Endothelial cell (in vitro differentiated cells): Measurements from ENCODE around the gene ARL6IP4. TPM values are rescaled to one million over a fixed set of nuclear protein-coding genes. Genes with fewer than 3 reads are reported as not detected.
A peak's percentile ranks its signal among the peaks of the same experiment; 100 is the strongest.

ENCODE experiments used
- DNase-seq: peaks from one replicate; pipeline ENCODE4 v3.0.0; 2021; ENCODE audit warnings: low spot score
- H3K27ac Mint-ChIP-seq: one replicate; pipeline ENCODE4 v1.8.0; 2021; ENCODE audit warnings: mixed read lengths, inconsistent platforms; ENCODE audit not compliant: unreplicated experiment
- H3K27me3 Mint-ChIP-seq: one replicate; pipeline ENCODE4 v1.8.0; 2021; ENCODE audit warnings: mild to moderate bottlenecking, moderate library complexity, mixed read lengths, inconsistent platforms; ENCODE audit not compliant: unreplicated experiment
- H3K36me3 Mint-ChIP-seq: one replicate; pipeline ENCODE4 v1.8.0; 2021; ENCODE audit warnings: mild to moderate bottlenecking, low read depth, mixed read lengths, inconsistent platforms; ENCODE audit not compliant: unreplicated experiment
- H3K4me1 Mint-ChIP-seq: one replicate; pipeline ENCODE4 v1.8.0; 2021; ENCODE audit warnings: mild to moderate bottlenecking, mixed read lengths, inconsistent platforms; ENCODE audit not compliant: unreplicated experiment
- H3K4me3 Mint-ChIP-seq: one replicate; pipeline ENCODE4 v1.8.0; 2021; ENCODE audit warnings: mild to moderate bottlenecking, mixed read lengths, inconsistent platforms; ENCODE audit not compliant: unreplicated experiment
- H3K9me3 Mint-ChIP-seq: one replicate; pipeline ENCODE4 v1.8.0; 2021; ENCODE audit warnings: mixed read lengths, inconsistent platforms; ENCODE audit not compliant: unreplicated experiment
- total RNA-seq: library from RNA; stranded (reverse); fragmentation: NEBNext Ultra II Directional; extraction: Animal tissue kit (Norgen Biotek cat#: 25700); gene quantifications from one replicate; pipeline ENCODE4 v1.2.1, GENCODE V29; 2021; ENCODE audit not compliant: unreplicated experiment
- TF ChIP-seq, protein P1 (sequence below): fragments of 200-600 bp; sonication (generic); IDR thresholded peaks from one replicate; pipeline ENCODE4 v1.5.0; 2021; ENCODE audit warnings: antibody characterized with exemption; ENCODE audit not compliant: unreplicated experiment

The ARL6IP4 gene
- total RNA-seq, 1 donor from 2014 or later: 151 TPM

DNA sequence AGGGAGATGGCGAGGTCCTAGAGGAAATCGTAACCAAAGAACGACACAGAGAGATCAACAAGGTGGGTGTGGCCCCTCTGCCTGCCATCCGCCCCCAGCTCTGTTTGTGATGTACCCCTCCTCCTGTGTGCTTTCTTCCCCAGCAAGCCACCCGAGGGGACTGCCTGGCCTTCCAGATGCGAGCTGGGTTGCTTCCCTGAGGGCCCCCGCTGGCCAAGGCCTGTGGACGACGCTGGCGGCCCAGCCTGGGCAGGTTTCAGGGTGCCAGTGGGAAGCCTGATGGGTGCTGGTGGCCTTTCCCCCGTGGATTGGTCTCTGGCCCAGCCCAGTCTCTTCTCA, 2.0 kb downstream of the ARL6IP4 start:
- H3K27ac Mint-ChIP-seq: no peak overlapping the region
- peaks cover 27% of the 10 kb centered on the region for H3K4me1 Mint-ChIP-seq
- peaks cover 9% of the 10 kb centered on the region for H3K36me3 Mint-ChIP-seq
- peaks cover 5% of the 10 kb centered on the region for H3K27me3 Mint-ChIP-seq
- no peaks in the 10 kb centered on the region for H3K9me3 Mint-ChIP-seq
- no peak for DNase-seq
- peak overlapping the region; percentile 92 for H3K4me3 Mint-ChIP-seq
- TF ChIP-seq, protein P1, sequence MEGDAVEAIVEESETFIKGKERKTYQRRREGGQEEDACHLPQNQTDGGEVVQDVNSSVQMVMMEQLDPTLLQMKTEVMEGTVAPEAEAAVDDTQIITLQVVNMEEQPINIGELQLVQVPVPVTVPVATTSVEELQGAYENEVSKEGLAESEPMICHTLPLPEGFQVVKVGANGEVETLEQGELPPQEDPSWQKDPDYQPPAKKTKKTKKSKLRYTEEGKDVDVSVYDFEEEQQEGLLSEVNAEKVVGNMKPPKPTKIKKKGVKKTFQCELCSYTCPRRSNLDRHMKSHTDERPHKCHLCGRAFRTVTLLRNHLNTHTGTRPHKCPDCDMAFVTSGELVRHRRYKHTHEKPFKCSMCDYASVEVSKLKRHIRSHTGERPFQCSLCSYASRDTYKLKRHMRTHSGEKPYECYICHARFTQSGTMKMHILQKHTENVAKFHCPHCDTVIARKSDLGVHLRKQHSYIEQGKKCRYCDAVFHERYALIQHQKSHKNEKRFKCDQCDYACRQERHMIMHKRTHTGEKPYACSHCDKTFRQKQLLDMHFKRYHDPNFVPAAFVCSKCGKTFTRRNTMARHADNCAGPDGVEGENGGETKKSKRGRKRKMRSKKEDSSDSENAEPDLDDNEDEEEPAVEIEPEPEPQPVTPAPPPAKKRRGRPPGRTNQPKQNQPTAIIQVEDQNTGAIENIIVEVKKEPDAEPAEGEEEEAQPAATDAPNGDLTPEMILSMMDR: no peak

DNA sequence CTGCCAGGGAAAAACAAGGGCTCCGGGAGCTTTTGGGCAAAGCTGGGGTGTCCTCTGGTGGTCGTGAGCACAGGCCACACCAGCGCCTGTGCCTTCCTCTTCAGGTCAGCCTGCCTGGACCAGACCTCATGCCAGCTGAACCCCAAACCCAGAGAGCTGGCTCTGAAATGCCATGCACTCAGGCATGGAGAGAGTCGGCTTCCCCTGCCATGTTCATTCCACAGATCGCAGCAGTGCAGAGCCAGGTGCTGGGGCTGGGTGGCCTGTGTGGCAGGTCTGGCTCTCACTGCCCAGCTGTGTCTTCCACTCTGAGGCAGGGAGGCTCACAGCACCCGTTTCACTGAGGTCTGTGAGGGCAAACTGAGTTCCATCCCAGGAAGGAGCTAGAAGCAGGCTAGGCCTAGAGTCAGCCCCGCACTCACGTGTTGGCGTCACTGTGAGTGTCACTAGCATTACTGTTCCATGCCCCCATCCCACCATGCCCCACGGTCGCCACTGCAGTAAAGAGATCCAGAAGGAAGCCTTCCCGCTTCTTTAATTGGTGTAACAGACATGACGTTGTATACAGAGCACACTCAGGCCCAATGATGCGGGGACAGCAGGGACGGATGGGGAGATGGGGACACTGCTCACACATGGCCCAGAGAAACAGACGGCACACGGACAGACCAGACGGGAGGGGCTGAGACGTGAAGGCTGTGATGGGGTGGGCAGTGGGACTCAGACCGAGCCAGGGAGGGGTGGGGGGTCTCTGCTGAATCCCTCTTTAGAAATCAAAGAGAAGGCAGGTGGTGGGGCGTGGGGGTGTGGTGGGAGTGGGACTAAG, 2.7 kb downstream of the ARL6IP4 start:
- peaks cover 5% of the 10 kb centered on the region for H3K27me3 Mint-ChIP-seq
- H3K27ac Mint-ChIP-seq: peak overlapping the region; percentile 24

DNA sequence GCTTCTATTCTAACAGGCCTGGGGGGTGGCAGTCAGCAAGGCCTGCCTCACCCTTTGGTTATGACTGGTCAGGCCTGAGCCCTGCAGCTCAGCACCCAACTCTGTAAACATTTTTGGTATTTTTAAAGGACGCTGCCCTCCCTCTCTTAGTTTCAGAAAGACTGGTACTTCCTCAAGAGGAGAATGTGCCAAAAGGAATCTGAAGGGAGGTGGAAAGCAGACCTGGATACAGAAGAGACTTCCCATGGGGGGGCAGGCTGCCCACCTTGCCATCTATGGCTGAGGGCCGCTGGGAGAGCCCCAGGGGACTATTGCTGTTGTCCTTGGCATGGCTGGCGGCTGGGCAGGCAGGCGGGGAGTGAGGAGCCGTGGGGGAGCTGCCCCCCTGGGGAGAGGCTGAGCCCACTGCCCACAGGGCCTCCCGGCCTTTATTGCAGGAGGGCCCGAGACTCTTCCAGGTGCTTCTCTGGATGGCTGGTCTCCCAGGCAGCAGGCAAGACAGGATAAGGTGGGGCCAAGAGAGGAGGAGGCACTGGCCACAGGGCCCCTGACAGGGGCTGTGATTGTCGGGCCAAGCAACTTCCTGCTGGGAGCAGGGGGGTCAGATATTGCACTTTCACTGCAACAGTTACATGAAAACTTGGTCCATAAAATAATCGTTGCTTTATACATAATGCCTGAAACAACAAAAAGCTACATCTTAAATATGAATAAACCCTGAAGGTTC, 3.5 kb downstream of the ARL6IP4 start:
- peaks cover 9% of the 10 kb centered on the region for H3K36me3 Mint-ChIP-seq
- H3K9me3 Mint-ChIP-seq: no peaks in the 10 kb centered on the region
- H3K27me3 Mint-ChIP-seq: peaks cover 5% of the 10 kb centered on the region
- H3K4me1 Mint-ChIP-seq: peaks cover 26% of the 10 kb centered on the region
- TF ChIP-seq, protein P1: no peak
- H3K27ac Mint-ChIP-seq: peak overlapping the region; percentile 70
- DNase-seq: no peak
- peak overlapping the region; percentile 77 for H3K4me3 Mint-ChIP-seq

More for the DNA sequence above, 2.7 kb downstream of the ARL6IP4 start:
- H3K36me3 Mint-ChIP-seq: peaks cover 9% of the 10 kb centered on the region
- no peak for DNase-seq
- H3K4me3 Mint-ChIP-seq: peak overlapping the region; percentile 59
- TF ChIP-seq, protein P1: no peak
- peaks cover 26% of the 10 kb centered on the region for H3K4me1 Mint-ChIP-seq
- no peaks in the 10 kb centered on the region for H3K9me3 Mint-ChIP-seq

DNA sequence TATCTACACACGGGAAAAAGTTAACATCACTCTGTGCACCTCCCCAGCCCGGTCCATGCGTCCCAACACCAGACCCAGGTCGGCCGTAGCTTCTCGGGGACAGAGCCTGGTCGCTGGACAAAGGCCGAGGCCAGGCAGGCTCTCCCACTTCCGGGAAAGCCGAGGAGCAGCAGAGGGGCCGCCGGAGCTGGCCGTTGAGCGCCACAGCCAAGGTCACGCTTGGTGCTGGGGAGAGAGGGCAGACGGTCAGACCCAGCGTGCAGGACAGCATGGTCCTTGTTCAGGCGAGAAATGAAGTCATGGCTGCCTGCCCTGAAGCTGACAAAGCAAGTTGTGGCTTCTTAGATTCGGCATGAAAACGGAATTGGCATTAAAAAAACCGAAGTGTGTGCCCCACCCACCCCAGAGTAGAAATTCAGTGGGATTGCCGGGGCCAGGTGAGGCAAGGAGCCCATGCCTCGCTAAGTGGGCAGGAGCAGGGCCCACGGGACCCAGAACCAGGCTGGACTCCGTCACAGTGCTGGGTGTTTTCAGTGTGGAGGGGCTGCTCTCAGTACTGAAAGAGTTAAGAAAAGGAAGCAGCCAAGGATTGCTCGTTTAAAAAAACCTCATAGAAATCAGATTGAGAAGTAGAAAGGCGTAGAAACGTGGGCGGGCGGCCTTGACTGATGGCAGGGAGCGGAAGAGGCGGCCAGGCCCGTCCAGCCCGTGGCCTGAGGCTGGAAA, 4.3 kb downstream of the ARL6IP4 start:
- Mint-ChIP-seq H3K4me3 (peak overlapping the region; percentile 77), H3K4me1 (peaks cover 26% of the 10 kb centered on the region), H3K36me3 (peaks cover 9% of the 10 kb centered on the region), H3K27me3 (peaks cover 4% of the 10 kb centered on the region), H3K27ac (peak overlapping the region; percentile 70), H3K9me3 (no peaks in the 10 kb centered on the region)
- TF ChIP-seq, protein P1: no peak
- DNase-seq: no peak
